ENCODE measurements around the gene ITGB6.
"Not testable (repeated sequence)": the region's sequence is repeated elsewhere in the genome, so short reads cannot be mapped to it uniquely, and the experiment has no call there.

ITGB6 gene

DNA sequence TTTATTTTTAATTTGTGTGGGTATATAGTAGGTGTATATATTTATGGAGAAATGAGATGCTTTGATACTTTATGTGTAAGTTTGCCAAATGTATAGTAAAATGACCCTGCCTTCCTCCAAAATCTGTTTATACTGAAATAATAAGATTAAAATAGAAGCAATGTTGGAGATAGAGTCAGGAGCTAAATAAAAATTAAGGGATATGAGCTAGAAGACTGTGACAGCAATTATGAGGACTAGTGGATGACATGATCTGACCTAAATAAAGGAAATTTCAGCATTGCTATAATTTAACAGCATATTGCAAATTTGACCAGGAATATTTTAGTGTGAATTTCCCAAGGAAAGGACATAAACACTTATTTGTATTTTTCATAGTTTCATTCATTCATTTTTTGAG, 60.7 kb downstream of the ITGB6 start:
- DNase-seq, result no peak

DNA sequence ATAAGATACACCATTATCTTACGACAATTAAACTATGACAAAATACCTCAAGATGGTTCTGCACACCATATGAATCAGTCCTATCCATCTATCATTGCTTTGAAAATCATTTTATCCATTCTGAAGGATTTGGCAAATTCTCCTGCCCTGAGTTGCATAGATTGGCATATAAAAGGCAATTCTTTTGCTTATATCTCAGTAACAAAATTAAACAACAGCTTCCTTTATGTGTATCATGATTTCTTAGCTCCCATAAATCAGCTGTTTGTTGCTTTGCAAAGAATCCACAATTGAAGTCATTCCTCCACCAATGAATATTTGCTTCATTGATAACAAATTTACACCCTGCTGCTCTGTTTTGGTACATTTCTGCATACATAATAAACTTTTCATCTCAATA, 61.7 kb downstream of the ITGB6 start:
- DNase-seq, result no peak

DNA sequence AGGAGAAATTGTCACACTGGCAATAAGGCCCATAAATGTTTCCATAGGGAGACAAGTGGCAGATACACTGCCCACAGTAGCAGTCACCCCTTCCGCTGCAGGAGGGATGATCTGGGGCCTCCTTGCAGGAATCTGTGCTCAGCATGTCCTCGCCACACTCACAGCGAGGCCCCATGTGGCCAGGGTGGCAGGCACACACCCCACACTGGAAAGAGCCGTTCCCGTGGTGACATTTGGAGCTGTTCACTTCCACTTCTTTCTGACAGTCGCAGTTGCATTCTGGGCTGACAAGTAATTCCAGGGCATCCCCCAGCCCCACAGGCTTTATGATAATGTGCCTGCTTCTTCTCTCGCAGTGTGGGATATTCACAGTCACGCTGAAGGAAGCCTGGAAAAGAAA, 62.6 kb downstream of the ITGB6 start:
- DNase-seq, result no peak

DNA sequence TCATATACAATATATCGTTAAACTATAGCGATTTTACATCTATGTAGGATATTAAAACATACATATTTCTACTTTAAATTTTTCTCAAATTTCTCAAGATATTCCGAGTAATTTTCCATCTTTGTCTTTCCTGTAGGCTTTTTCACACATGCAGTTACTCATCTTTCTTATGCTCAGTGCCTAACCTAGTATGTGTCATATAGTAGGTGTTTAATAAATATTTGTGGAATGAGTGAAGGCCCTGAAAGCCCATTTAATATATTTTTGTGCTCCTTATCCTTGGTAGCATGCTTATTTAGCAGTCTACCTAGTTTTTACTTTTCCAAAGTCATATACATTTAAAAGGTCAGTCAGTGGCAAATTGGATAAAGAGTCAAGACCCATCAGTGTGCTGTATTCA, 67.3 kb downstream of the ITGB6 start:
- DNase-seq, result no peak

DNA sequence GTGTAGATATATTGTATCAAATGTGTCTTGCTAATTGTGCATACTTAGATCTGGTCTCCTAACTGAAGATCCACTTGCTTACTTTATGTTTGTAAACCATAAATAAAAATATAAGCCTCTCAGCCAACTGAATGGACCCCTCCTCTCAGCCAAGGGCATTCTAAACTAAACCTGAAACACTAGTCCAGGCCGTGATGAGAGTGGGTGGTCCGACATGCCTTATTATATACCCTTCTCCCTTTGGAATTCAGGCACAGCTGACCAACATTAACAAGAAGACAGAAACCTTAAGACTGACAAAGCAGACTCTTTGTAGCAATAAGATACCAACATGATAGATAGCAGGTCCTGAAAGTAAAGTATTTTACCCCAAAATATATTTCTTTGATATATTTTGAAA, 73.3 kb downstream of the ITGB6 start:
- DNase-seq, result no peak

DNA sequence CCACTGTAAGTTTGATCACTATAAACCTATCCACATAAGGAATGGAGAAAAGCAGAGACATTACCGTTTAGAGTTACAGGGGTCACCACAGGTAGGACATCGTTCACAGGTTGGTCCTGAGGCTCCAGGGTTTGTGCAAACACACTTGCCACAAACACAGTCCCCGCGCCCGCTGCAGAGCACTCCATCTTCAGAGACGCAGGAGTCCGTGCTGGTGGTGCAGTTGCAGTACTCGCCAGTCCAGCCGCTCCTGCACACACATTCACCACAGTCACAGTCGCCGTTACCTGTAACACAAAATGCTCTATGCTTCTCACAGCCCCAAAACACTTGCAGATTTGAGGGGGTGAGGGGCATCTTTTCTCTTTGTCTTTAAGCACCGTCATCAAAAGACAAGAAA, 73.8 kb downstream of the ITGB6 start:
- no peak for DNase-seq

DNA sequence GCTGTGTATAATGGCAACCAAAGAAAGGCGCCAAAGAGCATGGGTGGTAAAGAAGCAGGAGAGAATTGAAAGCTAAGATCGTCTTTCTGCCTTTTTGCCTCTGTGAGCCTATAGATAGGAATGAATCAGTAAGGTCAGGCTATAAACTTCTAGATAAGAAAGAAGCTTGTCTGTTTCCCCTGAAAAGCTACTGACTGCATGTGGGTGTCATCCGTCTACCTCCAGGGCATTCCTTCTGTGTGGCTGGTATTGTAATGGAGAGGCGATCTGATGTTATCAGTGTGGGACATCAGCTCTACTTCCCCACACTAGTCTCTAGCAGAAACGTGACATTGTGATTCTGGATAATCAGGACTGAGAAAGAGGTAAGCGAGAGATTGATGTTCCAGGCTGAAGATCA, 74.2 kb downstream of the ITGB6 start:
- DNase-seq, result no peak

DNA sequence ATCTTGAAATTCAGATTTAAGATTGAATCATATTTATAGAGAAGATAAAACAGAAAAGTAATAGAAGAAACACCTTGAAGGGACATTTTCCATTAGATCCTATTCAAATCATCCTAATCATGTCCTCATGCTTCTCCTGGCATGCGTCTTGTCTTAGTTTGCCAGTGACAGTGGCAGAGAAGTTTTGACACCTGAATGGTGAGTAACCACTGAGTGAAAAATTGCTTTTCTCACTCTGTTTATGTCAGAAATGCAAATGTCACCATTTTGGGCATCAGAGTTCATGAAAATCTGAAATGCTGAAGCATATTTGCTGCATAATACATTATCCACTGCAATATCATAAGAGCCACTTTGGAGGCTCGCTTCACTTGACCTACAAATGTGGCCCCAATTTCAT, 74.7 kb downstream of the ITGB6 start:
- no peak for DNase-seq

DNA sequence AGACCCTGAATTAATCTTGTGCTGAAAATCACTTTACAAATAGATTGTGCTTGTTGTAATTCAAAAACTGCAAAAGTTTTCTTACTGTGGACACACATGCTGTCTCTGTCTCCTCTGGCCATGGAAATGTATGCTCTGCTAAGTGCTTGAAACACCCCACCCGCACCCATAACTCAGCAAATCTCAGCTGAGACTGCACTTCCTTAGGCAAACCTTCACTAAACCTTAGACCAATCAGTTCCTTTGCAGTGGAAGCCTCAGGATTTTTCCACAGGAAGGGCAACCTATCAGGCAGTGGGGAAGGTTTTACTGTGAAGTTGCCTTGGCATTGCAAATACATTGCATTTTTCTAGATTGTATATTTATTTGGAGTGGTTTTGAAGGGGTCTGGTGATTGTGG, 75.5 kb downstream of the ITGB6 start:
- DNase-seq, result no peak

DNA sequence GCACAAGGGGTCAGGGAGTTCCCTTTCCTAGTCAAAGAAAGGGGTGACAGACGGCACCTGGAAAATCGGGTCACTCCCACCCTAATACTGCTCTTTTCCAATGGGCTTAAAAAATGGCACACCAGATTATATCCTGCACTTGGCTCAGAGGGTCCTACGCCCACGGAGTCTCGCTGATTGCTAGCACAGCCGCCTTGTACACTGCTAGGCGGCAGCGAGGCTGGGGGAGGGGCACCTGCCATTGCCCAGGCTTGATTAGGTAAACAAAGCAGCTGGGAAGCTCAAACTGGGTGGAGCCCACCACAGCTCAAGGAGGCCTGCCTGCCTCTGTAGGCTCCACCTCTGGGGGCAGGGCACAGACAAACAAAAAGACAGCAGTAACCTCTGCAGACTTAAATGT, 85.4 kb downstream of the ITGB6 start:
- DNase-seq, result not testable (repeated sequence)

DNA sequence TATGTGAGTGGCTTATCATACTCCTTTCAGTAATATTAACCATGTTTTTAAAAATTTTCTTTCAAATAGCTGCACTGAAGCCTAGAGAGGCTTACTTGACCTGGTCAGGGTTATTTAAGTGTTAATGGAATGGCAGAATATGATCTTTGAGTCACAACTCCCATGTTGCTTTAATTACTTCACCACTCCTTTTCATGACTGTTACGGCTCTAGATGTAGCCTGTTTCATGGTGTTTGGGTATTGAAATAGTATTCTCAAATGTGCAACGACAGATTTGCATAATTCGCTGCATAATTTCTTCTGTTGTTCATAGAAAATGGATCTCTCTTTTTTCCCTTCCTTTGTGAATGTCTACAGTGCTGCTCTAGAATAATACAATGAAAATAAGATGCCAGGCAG, 86.1 kb downstream of the ITGB6 start:
- DNase-seq, result no peak

DNA sequence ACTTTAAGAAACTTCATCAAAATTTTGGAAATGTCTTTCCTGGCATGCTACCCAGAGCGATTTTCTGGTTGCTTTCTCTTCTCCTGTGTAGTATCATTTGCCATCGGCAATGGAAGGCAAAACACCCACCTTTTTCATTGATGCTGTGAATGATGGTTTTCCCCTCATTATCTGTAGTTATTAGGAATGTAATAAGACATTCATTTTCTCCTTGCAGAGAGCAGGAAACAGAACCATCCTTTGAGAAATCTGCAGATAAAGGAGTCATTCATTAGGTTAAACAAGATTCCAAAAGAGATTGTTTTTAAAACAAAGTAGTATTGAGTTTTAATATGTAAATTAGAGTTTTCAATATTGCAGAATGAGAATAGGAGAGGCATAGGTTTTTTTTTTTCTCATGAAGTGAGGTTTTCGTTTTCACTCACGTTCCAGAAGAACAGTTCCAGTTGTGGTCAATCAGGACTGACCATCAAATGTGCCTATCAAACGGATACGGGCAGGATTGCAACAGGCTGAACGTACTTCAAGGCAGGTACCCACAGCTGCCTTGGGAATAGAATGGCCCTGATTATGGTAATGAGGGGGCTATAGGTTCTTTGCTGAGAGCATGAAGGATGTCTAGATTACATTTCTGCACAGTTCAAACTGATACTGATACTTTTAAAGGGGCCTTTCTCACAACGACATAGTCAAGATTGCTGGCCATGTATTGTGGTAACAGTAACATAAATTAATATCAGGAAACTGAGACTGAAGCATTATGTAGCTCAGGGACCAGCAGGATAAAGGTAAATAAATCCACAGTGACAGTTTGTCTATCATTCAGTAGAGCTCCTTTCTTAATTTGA, 87.9 kb downstream of the ITGB6 start:
- DNase-seq, result no peak

DNA sequence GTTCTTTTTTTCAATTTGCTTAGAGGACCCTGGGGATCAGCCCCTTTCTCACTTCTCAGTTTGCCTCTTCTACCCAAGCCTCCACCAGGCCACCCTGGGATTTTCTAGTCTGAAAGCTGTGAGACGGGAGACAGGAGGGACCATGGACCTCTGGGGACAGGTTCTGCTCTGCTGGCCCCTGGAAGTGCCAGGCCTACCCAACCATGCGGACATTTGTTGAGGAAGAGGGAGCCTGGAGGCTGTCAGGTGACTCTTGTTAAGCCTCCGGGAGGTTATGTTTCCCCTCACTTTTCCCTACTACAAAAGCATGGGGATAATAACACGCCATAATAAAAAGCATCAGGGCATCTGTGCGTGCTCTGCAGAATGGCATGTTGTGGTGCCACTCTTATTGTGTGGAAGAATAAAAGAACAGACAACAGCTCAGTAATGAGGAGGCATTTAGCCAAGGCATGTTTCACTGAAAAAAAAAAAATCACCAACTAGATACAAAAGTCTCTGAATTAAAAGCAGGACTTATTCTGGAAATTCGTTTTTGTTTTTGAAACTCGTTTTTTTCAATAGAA, 89.3 kb downstream of the ITGB6 start:
- no peak for DNase-seq

DNA sequence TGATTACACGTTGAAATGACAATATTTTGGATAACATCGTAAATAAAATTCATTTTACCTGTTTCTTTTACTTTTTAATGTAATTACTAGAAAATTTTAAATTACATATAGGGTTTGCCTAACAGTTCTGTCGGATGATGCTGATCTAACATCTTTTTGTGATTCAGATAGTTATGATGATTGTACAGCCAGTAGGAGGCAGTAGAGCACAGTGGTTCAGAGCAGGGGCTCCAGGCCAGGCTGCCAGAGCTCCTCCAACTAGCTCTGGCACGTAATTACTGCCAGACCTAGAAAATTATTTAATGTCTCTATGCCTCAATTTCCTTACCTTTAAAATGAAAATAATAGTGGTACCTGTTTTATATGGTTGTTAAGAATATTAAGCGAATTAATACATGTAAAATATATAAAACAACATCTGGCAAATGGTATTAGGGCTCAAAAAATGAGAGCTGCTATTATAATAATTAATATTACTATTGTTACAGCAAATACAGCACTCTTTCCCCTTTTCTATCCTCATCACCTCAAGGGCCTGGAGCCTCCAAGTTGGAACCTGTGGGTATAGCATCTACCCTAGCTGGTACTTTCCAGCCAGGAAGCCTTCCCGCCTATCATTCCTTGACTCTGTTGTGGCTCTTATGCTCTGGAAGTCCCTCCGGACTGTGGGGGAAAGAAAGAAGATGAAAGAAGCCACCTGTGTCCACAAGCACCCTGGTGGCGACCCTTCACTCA, 90.0 kb downstream of the ITGB6 start:
- no peak for DNase-seq

DNA sequence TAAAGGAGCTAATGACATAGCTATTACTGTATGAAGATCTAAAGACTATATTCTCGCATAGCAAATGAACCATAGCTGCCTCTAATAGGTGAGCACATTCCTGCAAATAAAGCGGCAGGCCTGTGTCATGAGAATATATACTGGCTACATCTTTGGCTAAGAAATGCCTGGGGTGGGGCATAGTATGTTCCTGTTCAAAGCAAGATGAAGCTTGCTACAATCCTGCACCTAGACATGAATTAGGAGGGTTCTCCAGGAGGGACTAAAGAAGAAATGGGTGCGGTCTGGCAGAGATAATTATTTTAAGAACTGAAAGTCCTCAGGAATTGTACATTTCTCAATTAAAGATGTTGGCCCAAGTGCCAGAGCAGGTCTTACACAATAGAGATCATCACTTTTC, 90.8 kb downstream of the ITGB6 start:
- DNase-seq, result no peak

DNA sequence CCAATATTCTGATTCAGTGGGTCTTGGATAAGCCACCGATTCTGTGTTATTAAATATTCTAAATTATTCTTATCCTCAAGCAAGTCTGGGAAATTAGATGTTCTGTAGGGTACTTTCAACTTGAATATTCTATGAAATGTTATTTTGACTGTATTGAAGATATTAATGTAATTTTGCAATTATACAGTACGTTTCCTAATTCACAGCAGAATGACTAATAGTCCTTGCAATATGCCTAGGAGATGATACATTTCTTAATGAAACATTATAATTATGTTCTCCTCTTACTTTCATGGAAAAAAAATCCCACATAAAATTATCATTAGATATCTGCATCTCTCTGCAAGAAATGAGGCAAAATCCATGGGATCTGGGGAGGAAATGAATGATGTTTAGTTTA, 91.4 kb downstream of the ITGB6 start:
- DNase-seq, result no peak

DNA sequence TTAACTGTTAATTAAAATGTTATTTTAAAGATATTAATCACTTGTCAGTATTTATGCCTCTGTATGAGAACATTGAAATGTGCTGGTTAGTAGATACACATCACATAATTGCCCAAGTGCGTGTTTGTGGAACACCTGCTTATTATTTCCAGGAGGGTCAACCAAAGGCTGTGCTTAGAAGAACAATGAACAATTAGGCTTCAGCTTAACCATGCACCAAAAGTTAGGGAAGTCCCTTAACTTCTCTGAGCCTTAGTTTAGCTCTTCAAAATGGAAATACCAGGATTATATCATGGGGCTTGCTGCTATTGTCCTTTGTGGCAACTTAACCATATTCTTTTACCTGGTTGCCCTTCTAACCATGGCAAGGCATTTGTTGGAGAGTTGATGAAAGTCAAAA, 94.7 kb downstream of the ITGB6 start:
- no peak for DNase-seq

DNA sequence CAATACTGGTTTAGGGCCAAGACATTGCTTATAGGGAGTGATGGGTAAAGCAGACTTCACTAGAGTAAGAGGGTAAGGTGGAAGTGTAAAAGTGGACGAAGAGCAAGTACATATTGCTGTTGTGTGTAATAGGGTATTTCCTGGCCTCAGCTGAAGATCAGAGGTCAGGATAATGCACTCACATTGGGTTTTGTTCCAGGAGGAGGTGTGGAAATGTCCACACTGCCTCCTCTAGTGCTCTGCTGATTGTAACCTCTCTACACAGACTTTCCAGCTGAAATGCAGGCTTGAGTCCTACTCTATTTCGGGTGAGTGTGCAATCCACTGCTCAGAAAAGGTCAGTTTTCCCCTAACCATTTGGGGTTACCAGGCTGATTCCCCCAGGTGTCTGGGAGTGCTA, 96.0 kb downstream of the ITGB6 start:
- DNase-seq, result no peak

DNA sequence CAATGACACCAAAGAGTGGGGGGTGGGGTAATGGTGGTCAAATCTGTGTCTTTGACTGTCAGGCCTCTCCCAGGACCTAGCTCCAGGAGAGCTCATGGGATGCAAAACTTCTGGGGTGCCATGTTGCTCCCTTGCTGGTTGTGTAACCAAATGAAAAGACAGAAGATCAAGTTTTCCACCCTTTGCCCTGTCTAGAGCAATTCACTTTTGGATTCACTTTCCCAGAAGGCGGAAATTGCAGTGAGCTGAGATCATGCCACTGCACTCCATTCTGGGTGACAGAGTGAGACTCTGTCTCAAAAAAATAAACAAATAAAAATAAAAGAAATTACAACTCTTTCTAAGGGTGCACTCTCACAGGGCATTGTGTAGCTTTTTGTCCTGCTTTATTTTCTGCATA, 102.7 kb downstream of the ITGB6 start:
- no peak for DNase-seq

DNA sequence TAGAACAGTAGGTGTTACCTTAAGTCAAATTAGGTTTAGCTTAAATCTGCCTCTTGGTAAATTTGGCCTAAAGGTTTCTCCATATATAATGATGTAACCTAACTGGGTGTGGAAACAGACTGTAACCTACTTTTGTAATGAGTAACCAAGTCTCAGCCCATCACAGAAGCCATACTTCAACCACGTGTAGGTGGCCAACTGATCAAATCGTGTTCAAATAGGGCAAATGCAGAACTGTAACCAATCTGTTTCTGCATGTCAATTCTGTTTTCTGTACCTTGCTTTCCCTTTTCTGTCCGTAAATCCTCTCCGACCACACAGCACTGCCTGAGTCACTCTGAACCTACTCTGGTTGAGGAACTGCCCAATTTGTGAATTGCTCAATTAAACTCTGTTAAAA, 103.7 kb downstream of the ITGB6 start:
- no peak for DNase-seq

DNA sequence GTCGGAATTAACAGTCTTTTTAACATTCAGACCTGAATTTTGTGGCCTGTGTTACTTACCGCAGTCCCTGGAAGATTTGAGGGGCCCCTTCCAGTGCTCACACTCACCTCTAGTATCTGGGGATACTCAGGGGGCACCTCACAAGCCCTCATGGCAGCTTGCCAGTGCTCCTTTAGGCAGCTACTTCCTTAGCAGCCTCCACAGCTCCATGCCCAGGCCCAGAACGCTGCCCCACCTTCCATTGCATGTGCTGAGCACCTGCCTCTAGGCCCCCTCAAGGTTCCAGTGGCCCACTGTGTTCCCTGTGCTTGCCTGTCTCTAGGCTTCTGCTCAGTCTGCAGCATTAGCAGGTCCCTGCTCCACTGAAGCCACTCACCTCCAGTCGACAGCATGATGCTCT, 107.6 kb downstream of the ITGB6 start:
- DNase-seq, result no peak

DNA sequence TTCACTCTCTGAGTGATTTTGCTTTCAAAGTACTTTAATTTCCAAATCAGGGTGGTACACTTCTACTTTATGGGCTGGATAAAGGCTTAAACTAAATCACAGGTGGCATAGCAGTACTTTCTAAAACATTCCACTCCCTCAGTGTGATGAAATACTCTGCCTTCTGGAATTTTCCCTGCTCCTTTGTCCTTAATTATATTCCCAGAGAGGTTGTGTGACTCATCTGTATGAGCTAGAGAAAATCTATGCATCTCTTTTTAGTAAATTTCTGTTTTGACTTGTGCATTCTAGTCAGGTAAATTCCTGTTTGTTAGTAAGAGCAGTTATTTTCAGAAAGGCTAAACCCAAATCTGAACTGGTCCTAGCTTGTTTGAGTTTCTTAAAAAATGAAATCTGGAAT, 108.7 kb downstream of the ITGB6 start:
- no peak for DNase-seq

DNA sequence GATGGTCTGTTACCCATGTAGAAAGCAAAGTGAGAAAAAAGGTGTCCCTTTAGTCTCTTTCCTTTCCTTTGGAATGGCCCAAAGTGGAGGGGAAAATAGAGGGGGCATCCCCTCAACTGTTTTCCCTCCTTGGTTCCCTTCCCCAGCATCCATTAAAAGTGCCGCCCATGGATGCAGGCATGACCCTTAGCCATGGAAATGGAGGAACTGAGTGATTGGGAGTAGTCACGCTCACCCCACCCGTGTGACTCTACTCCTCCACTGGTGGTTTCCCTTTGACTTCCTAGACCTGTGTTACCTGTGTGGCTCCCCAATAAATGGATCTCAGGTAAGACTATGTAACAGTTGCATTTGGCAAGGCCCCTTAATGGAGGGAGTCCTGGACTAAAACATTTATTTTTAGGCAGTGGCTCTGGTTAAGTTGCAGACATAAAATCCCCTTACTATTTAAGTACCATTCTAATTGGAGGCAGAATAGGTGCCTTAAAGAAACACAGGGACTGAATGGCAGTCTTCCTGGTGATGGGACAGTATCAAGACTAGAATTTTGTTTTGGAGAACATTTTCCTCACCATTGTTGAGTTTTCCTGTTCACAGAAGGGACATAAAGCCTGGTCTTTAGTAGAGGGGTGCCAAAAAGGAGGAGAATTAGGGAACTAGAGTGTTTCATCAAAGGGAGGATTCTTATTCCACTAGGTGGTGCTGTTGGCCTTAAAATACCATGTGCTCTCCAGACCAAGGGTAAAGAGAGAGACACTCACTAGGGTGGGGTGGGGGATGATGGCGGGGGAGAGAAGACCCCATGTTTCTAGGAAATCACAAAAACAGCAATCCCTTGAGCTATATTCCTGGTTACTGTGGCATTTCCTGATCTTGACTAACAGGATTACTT, 112.0 kb downstream of the ITGB6 start:
- DNase-seq, result no peak

Data from NCI-H187 (cell line).